Measurements from ENCODE around the gene LCMT1.

The LCMT1 gene

GRCh38 chr16:25135254-25135878 lies 23.8 kb downstream of the LCMT1 start:
- H3K27me3 ChIP-seq: no peaks in the 10 kb centered on the region
- H3K27ac ChIP-seq: no peak overlapping the region
- H3K9me3 ChIP-seq: no peaks in the 10 kb centered on the region
- H3K4me3 ChIP-seq: no peak overlapping the region
- H3K4me1 ChIP-seq: peaks cover 8% of the 10 kb centered on the region; the same call in 1 of the 2 replicates
- no peak overlapping the region for H3K9ac ChIP-seq
- H3K4me2 ChIP-seq: no peak overlapping the region
- no peak for TF ChIP-seq Cebpa-rat (IDR thresholded peaks at IDR 0.05)
- H4K20me1 ChIP-seq: no peaks in the 10 kb centered on the region
- peaks cover 87% of the 10 kb centered on the region for H3K36me3 ChIP-seq

- Histone ChIP-seq H3K36me3 (peaks cover 97% of the 10 kb centered on the region), H3K27me3 (no peaks in the 10 kb centered on the region), H3K4me2 (no peak overlapping the region), H4K20me1 (no peaks in the 10 kb centered on the region), H3K27ac (no peak overlapping the region), H3K4me1 (peaks cover 8% of the 10 kb centered on the region; the same call in 1 of the 2 replicates), H3K4me3 (no peak overlapping the region), H3K9me3 (no peaks in the 10 kb centered on the region), H3K9ac (no peak overlapping the region)
- no peak for TF ChIP-seq Cebpa-rat (IDR thresholded peaks at IDR 0.05)
Observed at GRCh38 chr16:25138130-25138529, 26.6 kb downstream of the LCMT1 start.

GRCh38 chr16:25140459-25140858 lies 28.9 kb downstream of the LCMT1 start:
- Histone ChIP-seq H3K4me2 (no peak overlapping the region), H3K36me3 (peaks cover 92% of the 10 kb centered on the region), H3K9ac (no peak overlapping the region), H3K9me3 (no peaks in the 10 kb centered on the region), H3K4me1 (no peaks in the 10 kb centered on the region), H3K27ac (no peak overlapping the region), H3K27me3 (no peaks in the 10 kb centered on the region), H3K4me3 (no peak overlapping the region), H4K20me1 (no peaks in the 10 kb centered on the region)
- TF ChIP-seq Cebpa-rat (IDR thresholded peaks at IDR 0.05): no peak

GRCh38 chr16:25141648-25142047 lies 30.1 kb downstream of the LCMT1 start:
- Histone ChIP-seq H3K4me2 (no peak overlapping the region), H3K36me3 (peaks cover 89% of the 10 kb centered on the region), H3K4me3 (no peak overlapping the region), H3K4me1 (no peaks in the 10 kb centered on the region), H4K20me1 (no peaks in the 10 kb centered on the region), H3K9ac (no peak overlapping the region), H3K9me3 (no peaks in the 10 kb centered on the region), H3K27ac (no peak overlapping the region), H3K27me3 (no peaks in the 10 kb centered on the region)
- TF ChIP-seq Cebpa-rat (IDR thresholded peaks at IDR 0.05): no peak

- Histone ChIP-seq H4K20me1 (no peaks in the 10 kb centered on the region), H3K36me3 (peaks cover 84% of the 10 kb centered on the region), H3K9me3 (no peaks in the 10 kb centered on the region), H3K4me1 (no peaks in the 10 kb centered on the region), H3K4me3 (no peak overlapping the region), H3K27ac (no peak overlapping the region), H3K9ac (no peak overlapping the region), H3K4me2 (no peak overlapping the region), H3K27me3 (no peaks in the 10 kb centered on the region)
- no peak for TF ChIP-seq Cebpa-rat (IDR thresholded peaks at IDR 0.05)
Observed at GRCh38 chr16:25143928-25144327, 32.4 kb downstream of the LCMT1 start.

- Histone ChIP-seq H3K27me3 (no peaks in the 10 kb centered on the region), H3K9me3 (no peaks in the 10 kb centered on the region), H3K27ac (no peak overlapping the region), H3K9ac (no peak overlapping the region), H3K4me2 (no peak overlapping the region), H3K36me3 (peaks cover 59% of the 10 kb centered on the region), H3K4me1 (no peaks in the 10 kb centered on the region), H4K20me1 (no peaks in the 10 kb centered on the region), H3K4me3 (no peak overlapping the region)
- TF ChIP-seq Cebpa-rat (IDR thresholded peaks at IDR 0.05): no peak
Observed at GRCh38 chr16:25148568-25149215, 37.1 kb downstream of the LCMT1 start.

GRCh38 chr16:25151996-25152395 lies 40.5 kb downstream of the LCMT1 start:
- Histone ChIP-seq H3K4me2 (no peak overlapping the region), H3K27me3 (no peaks in the 10 kb centered on the region), H3K4me1 (peaks cover 11% of the 10 kb centered on the region), H4K20me1 (no peaks in the 10 kb centered on the region), H3K9me3 (no peaks in the 10 kb centered on the region), H3K36me3 (peaks cover 46% of the 10 kb centered on the region), H3K4me3 (no peak overlapping the region), H3K27ac (no peak overlapping the region), H3K9ac (no peak overlapping the region)
- no peak for TF ChIP-seq Cebpa-rat (IDR thresholded peaks at IDR 0.05)

GRCh38 chr16:25155553-25156460 lies 44.3 kb downstream of the LCMT1 start:
- H3K36me3 ChIP-seq: peaks cover 61% of the 10 kb centered on the region

GRCh38 chr16:25157271-25157875 lies 45.8 kb downstream of the LCMT1 start:
- Histone ChIP-seq H3K4me3 (no peak overlapping the region), H3K27me3 (no peaks in the 10 kb centered on the region), H3K4me1 (peaks cover 11% of the 10 kb centered on the region), H3K36me3 (peaks cover 63% of the 10 kb centered on the region), H3K9ac (no peak overlapping the region), H3K4me2 (no peak overlapping the region), H3K9me3 (no peaks in the 10 kb centered on the region), H4K20me1 (no peaks in the 10 kb centered on the region), H3K27ac (no peak overlapping the region)
- TF ChIP-seq Cebpa-rat (IDR thresholded peaks at IDR 0.05): no peak

More at GRCh38 chr16:25155553-25156460, 44.3 kb downstream of the LCMT1 start:
- H3K27ac ChIP-seq: 0 out of 2 replicates have a peak overlapping the region, but pooled peaks have one; percentile 7
- H4K20me1 ChIP-seq: no peaks in the 10 kb centered on the region
- peak overlapping the region; percentile 12; the same call in 1 of the 2 replicates for H3K4me2 ChIP-seq
- TF ChIP-seq Cebpa-rat (IDR thresholded peaks at IDR 0.05): no peak
- H3K27me3 ChIP-seq: no peaks in the 10 kb centered on the region
- no peaks in the 10 kb centered on the region for H3K9me3 ChIP-seq
- H3K4me3 ChIP-seq: no peak overlapping the region
- H3K9ac ChIP-seq: no peak overlapping the region
- peaks cover 11% of the 10 kb centered on the region for H3K4me1 ChIP-seq
